IPS DF 4.7 (cell line): ENCODE data around the gene KDM2B.

Source experiments
- DNase-seq: peaks from one replicate; pipeline ENCODE4 v3.0.0-alpha.2; 2013; ENCODE audit warnings: low spot score; ENCODE audit errors: extremely low read depth

Gene KDM2B

DNA sequence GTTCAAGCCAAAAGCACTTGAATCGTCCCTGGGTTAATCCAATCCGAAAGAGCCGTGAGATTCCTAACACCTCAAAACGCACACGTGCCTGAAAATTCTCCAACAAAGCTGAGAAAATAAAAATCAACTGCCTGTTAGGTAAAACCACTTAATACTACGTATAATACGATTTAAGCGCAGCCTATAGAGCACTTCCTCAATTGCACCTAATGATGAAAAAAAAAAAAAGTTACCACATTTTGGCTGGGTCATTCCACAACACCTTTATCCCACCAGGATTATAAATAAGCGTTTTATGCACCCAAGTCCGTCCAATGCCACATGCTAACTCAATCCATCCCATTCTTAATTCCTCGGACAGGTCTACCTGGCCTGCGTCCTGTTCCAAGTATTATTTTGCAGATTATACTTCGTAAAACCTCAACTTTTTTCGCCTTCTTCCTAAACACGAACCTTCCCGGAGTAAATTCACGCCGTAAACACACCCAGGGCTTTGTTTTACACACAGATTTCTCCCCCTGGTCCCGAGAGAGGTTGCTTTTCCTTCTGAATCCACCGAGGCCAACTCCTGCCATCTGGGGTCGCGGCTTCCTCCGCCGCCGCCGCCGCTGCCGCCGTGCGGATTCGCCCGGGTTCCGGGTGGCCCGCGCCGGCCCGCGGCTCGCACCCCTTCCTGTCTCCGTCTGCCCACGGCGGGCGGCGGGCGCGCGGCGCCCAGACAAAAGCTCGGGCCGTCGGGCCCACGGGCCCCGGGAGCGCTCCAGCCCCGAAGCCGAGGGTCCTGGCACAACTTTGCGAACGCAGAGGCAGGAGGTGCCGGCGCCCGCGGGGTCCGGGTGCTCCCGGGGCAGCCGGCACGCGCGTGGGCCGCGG lies 114.7 kb downstream of the KDM2B start:
- no peak for DNase-seq

DNA sequence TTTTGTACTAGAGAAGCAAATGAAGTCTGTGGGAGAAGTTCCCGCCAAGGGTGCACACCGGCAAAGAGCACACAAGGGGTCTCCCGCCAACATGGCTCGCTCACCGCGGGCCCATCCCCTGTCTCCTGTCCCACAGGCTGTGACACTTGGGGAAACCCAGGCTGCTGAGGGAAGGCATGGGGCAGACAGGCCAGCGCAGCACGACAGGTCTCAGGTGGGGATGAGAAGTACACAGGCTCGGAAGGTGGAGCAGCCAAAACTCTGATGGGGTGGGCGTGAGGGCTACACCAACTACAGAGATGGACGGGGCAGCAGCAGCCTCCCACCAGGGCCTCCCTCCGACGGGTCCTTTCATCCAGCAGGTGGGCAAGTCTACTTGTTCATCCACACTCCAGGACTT lies 116.5 kb downstream of the KDM2B start:
- no peak for DNase-seq

DNA sequence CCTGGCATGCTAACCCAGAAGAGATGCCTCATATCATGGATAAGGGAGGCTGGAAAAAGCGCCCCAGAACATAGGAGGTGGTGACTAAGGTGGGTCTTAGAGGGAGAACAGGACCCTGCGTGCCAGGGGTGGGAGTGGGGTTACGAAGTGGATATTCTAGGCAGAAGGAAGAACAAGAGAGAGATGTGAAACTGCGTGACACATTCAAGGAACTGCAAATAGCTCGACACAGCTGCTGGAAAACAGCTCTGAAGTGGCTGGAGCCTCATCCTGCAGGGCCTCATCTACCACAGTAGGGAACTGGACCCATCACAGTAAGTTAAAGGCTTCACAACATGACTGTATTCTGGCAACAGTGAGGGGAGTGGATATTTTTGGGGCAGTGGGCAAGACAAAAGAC lies 119.8 kb downstream of the KDM2B start:
- no peak for DNase-seq

GRCh38 chr12:121456551-121456950 lies 124.3 kb downstream of the KDM2B start:
- DNase-seq = no peak

DNA sequence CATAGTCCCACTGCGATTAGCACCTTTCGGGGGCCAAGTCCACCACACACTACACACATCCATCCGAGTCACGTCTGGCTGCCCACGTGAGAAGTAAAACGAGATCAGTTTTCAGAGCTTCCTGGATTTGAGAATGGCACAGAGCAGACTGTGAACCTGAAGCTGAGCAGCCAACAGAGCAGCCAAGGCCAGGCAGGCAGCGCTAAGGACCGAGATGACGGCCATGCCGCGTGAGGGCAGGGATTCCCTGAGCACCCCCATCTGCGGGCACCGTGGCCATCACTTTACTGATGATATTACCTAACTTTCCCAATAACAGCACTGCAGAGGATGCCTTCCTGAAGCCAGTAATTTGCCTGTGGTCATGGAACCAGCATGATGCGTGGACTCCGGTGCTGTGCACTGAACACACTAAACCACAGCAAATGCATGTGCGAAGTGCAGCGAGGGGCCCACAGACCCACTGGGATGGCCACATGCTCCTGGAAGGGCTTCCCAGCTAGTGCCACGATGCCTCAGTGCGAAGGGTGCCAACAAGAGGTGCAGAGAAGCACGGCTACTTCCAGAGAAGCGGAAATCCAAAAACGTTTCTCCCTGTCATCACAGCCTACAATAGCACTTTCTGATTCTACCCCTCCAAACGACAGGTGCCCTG lies 124.9 kb downstream of the KDM2B start:
- no peak for DNase-seq

DNA sequence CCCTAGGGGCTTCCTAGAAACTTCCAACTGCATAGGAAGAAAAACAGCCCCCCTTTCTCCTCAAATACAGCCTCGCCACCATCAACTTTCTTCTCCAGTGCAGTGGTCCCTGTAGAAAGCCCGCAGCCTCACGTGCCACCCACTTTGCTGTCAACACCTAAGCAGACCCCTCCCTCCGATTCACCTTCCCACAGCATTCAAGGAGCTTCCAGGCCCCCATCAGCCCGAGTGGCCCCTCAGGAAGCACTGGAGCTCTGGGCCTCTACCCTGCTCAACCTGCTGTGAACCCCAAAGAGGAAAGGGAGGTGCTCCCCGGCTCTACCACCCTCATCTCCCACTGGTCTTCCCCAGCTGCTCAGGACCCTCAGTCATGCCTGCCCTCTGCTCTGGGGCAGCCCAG lies 125.9 kb downstream of the KDM2B start:
- no peak for DNase-seq

DNA sequence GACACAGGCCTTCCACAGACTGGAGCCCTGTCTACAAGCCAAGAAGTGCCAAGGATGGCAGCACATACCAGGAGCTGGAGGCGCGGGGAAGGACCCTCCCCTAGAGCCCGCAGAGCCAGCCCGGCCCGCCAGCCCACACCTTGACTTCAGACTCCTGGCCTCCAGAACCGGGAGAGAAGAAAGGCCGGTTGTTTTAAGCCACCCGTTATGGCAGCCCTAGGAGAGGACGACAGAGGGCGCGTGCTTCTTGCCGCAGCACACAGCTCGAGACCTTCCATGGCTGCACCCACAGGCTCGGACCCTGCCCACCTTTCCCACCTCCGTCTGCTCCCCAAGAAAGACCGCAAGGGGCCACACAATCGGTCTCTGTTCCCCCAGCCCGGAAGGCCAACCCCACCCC lies 127.2 kb downstream of the KDM2B start:
- DNase-seq = no peak

DNA sequence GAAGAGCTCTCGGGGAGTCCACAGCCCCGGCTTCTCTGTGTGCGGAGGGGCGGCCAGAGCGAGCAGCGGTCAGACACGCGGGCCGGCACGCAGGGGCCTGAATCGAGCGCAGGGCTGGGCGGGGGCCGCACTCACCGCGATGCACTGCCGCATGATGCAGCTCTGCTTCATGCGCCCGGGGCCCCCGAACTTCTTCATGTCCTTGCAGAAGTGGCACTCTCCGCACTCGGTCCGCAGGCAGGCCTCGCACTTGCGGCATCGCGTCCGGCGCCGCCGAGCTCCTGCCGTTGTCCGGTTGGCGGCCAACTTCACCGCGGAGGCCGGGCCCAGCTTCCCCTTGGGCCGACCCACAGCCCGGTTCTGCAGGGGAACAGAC lies 127.8 kb downstream of the KDM2B start:
- DNase-seq = no peak

GRCh38 chr12:121452340-121452984 lies 128.4 kb downstream of the KDM2B start:
- no peak for DNase-seq

GRCh38 chr12:121451961-121452339 lies 128.9 kb downstream of the KDM2B start:
- no peak for DNase-seq

DNA sequence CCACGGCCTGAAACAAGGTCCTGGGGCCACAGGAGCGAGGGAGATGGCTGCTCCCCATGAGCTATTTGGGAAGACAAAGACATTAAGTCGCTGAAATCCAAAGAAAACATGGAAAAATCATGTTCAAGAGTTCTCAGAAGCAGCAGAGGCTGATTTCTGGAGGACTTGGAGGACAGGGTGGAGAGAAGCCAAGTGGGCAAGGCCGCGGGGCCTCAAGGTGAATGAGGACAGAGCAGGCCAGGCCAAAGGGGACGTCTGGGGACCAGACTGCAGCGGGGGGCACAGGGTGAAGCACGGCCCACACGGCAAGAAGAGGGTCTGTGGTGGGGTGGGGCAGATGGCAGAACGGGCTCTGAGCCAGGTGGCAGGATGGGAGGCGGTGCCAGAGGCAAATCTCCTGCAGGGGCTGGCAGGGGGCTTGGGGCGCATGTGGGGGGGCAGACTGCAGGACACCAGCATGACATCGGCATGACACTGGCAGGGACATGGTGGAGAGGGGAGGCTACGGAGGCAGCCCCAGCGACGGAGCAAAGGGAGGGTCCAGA lies 132.0 kb downstream of the KDM2B start:
- DNase-seq = no peak

DNA sequence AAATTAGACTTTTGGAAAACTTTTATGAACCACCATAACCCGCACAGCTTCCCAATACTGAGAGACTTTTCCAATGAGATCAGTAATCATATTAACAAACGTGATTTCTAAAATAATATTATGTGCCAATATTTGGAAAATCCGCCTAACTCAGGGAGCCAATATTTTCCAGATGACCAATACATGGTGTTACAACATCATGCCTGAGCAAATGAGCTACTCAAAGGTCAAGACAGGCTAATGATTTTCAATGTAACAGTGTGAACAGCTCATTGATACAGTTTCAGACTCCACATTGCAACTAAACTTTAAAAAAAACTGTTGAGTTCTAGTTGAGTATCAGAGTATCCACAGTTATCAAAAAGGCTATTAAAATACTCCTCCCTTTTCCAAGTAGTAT lies 134.1 kb downstream of the KDM2B start:
- no peak for DNase-seq

- DNase-seq = no peak
Observed at GRCh38 chr12:121444842-121445202, 136.0 kb downstream of the KDM2B start.

DNA sequence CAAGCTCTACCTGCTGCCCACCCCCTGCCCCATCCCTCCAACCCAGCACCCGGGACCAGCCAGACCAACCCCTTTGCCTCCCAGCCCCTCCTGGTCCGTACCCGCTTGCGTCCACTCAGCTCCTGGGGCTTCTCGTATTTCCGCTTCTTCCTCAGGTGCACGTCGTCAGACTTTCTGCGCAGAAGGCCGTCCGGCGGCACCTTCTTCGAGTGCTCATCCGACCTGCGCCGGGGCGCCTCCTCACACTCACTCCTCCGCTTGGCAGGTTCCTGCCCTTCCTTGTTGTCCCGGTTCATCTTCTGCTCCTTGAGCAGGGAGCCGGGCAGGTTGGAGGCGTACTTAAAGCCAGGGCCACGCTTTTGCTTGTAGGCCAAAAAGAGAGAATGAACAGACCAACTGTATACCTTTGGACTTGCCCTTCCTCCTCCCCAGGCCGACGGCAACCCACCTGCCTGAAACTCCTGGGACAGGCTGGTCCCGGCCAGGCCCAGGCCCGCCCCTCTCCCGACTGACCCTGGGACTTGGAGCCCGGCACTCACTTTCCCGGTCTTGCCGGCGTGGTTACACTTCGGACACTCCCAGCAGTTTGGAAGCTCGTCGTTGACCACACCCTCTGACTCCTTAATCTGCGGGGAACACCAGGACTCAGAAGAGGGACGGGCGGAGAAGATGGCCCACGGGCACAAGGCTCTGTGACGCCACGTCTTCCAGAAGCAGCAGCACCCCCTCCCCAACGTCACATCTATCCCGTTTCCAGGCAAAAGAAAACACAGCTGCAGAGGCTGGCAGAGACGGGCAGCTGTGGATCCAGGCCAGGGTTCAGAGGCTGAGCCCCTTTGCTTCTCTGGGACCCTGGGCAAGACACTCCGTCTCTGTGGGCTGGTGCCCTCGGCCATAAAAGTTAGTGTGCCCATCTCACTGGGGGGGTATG lies 136.6 kb downstream of the KDM2B start:
- no peak for DNase-seq

DNA sequence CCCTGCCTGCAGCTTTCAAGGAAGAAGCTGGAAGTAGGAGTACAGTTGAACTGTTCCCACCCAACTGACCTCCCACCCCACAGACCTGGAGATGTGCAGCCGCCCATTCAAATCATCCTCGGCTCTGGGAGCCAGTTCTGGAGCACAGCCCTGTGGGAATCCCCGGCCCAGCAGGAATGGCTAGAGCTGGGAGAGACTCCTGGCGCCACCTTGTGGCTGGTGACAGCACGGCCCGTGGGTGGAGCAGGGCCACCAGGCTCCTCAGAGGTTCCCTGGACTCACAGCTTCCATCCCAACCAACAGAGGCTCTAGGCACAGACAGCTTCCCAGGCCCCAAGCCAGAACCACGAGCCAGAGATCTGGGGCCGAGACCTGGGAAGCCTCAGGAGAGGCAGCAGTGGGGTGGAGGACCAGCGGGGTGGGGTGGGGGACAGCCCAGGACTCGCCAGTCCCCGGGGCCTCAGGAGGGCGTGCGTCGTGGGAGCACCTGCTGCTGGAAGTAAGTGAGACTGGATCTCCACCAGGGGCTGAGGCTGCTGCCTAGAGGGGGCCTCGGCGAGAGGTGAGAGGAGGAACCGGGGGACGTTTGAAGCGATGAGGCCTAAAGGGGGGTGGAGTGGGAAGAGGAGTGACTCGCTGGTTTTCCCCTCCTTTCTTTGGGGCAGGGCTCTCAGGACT lies 137.5 kb downstream of the KDM2B start:
- DNase-seq = peak; percentile 53

- no peak for DNase-seq
Observed at GRCh38 chr12:121442028-121442948, 138.5 kb downstream of the KDM2B start.

GRCh38 chr12:121441555-121441954 lies 139.3 kb downstream of the KDM2B start:
- DNase-seq = no peak

GRCh38 chr12:121440768-121441167 lies 140.1 kb downstream of the KDM2B start:
- no peak for DNase-seq

- DNase-seq = no peak
Observed at GRCh38 chr12:121439715-121440114, 141.1 kb downstream of the KDM2B start.

GRCh38 chr12:121438905-121439304 lies 141.9 kb downstream of the KDM2B start:
- DNase-seq = no peak
